NK-92 treated with Interleukin-12 subunit alpha and Interleukin-12 subunit beta, amount 100 ng/mL, for 24 hours (cell line): ENCODE measurements around the gene DNAJB7.
"Not testable (repeated sequence)": the region's sequence is repeated elsewhere in the genome, so short reads cannot be mapped to it uniquely, and the experiment has no call there.

ENCODE experiments used
- DNase-seq: peaks from one replicate; lab custom pipeline; 2025; lab: John Stamatoyannopoulos, UW

The DNAJB7 gene

GRCh38 chr22:40844951-40845350 lies 17.0 kb downstream of the DNAJB7 start:
- no peak for DNase-seq

- no peak for DNase-seq
These were observed 23.4 kb downstream of the DNAJB7 start for GRCh38 chr22:40838486-40838885.

- no peak for DNase-seq
These were observed 27.3 kb downstream of the DNAJB7 start for GRCh38 chr22:40834619-40835018.

DNA sequence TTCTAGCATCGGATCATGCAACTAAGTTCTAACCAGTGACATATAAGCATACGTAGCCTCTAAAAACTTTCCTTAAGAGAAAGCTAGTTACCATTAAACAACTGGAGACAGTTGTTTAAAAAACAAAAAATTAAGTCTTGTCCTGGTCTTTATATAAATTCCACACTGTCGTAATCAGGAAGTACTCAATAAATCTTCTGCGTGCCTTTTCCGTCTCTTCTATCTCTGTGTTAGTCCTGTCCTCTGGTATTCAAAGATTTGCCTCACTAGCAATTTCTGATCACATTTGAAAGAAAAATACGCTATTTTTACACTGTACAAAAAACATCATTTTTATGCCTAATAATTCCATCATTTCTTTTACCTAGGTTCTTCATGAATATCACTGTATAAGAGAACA lies 32.8 kb downstream of the DNAJB7 start:
- no peak for DNase-seq

GRCh38 chr22:40826984-40827741 lies 34.8 kb downstream of the DNAJB7 start:
- DNase-seq = no peak

DNA sequence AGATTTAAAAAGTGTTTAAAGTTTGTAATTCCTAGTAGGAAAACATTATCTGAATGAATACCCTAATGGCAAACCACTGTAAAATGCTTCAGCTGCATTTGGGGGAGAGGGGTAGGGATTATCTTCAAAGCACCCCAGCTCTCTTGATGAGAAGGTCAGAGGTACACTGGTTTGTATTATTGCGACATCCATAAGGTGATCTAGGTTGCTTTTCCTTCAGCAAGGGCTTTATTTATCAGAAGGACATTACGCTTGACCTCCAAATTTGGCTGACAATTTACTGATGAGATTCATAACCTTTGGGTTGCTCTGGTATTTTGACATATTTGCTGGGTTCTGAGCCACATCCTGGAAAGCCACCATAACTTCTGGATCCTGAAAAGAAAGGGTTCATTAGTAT lies 35.6 kb downstream of the DNAJB7 start:
- DNase-seq = not testable (repeated sequence)

- DNase-seq = no peak
These were observed 38.5 kb downstream of the DNAJB7 start for GRCh38 chr22:40823426-40823825.

DNA sequence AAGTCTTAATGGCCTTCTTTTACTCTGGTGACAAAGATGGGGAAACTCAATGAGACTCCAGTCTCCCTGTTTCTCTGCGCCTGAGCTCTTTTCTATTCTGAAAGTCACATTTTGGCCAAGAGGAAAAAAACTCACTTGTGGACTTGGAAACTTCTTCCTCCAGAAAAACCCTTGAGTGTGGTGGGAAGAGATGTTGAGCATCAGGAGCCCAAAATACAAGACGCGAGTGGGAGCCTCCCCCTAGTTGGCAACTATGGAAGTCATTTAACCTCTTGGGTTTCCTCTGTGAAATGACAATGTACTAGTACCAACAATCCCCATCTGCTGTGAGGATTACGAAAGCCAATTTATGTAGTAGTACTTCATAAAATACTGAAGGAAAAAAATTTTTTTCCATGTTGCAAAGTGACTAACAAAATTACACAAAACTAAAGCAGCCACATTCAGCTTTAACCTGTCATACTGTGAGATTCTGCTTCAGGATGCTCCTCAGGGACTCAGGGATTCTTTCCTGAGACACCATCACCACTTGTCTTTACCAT lies 42.2 kb downstream of the DNAJB7 start:
- DNase-seq = no peak

- peak; percentile 83 for DNase-seq
These were observed 42.9 kb downstream of the DNAJB7 start, which contains the start of gene SLC25A17 for GRCh38 chr22:40818747-40819598. TSS of gene SLC25A17 (minus strand) at chr22:40819346. CDS start at chr22:40819248, 98 bp downstream.

GRCh38 chr22:40818192-40818746 lies 43.6 kb downstream of the DNAJB7 start:
- DNase-seq = no peak

- DNase-seq = no peak
These were observed 44.2 kb downstream of the DNAJB7 start for GRCh38 chr22:40817737-40818136.

DNA sequence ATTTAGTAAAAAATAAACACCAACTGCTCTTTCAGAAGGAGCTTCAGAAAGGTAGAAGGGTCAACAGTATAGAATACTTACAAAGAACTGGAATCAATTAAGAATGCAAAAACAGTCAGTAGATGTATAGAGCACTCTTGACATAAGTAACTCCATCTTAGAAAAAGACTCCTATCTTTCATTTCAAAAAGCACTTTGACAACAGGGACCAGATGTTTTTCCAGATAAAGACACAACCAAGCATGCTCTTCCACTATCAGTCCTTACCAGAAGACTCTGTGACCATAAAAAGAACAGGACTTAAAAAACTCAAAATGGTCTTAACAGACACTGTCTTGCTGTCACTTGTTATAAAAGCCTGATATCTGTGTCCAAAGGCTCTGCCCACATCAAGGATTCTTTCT lies 48.0 kb downstream of the DNAJB7 start:
- DNase-seq = no peak
